SU-DHL-6 (cell line): ENCODE measurements around the gene SESN1.

ENCODE experiments used
- H2AFZ ChIP-seq: fragments of 200-600 bp; sonication (generic); 2 replicates; pipeline ENCODE4 v1.6.1; 2014; ENCODE audit warnings: low read depth, mild to moderate bottlenecking, moderate library complexity, mixed read lengths, antibody characterized with exemption, low read length; ENCODE audit not compliant: severe bottlenecking
- H3F3A ChIP-seq: fragments of 200-600 bp; shearing (Covaris generic); 2 replicates; pipeline ENCODE4 v1.6.0; 2016; ENCODE audit warnings: antibody characterized with exemption, mild to moderate bottlenecking; ENCODE audit not compliant: insufficient read depth
- H3K27ac ChIP-seq: fragments of 200-600 bp; sonication (generic); 2 replicates; pipeline ENCODE4 v1.5.1; 2016; ENCODE audit warnings: low read depth, mild to moderate bottlenecking, low read length, moderate library complexity, mixed read lengths
- H3K27me3 ChIP-seq: fragments of 200-600 bp; sonication (generic), shearing (Covaris generic); 2 replicates; pipeline ENCODE4 v1.6.0; 2014; ENCODE audit warnings: mild to moderate bottlenecking, low read length
- H3K36me3 ChIP-seq: fragments of 200-600 bp; sonication (generic); 2 replicates; pipeline ENCODE4 v1.6.1; 2014; ENCODE audit warnings: mild to moderate bottlenecking, low read length, mixed read lengths
- H3K4me2 ChIP-seq: fragments of 300-600, 200-600 bp; shearing (Covaris generic), sonication (generic); 2 replicates; pipeline ENCODE4 v1.6.0; 2014; ENCODE audit warnings: low read length, low read depth, mild to moderate bottlenecking; ENCODE audit not compliant: poor library complexity, severe bottlenecking
- H3K4me3 ChIP-seq: fragments of 200-600 bp; sonication (generic); 2 replicates; pipeline ENCODE4 v1.5.1; 2014; ENCODE audit warnings: antibody characterized with exemption, low read length, mild to moderate bottlenecking, mixed read lengths; ENCODE audit not compliant: insufficient read depth, poor library complexity, severe bottlenecking
- H3K79me2 ChIP-seq: fragments of 200-600 bp; sonication (generic); 2 replicates; pipeline ENCODE4 v1.6.1; 2014; ENCODE audit warnings: mild to moderate bottlenecking, low read length, moderate library complexity; ENCODE audit not compliant: insufficient read depth
- H3K9ac ChIP-seq: fragments of 200-600 bp; sonication (generic); 2 replicates; pipeline ENCODE4 v1.7.0; 2014; ENCODE audit warnings: mild to moderate bottlenecking, low read length
- H3K9me2 ChIP-seq: fragments of 200-600 bp; sonication (generic); replicated peaks from 2 replicates; pipeline ENCODE4 v1.6.1; 2014; ENCODE audit warnings: low read length; ENCODE audit not compliant: insufficient read depth
- H3K9me3 ChIP-seq: fragments of 200-600 bp; sonication (generic); 2 replicates; pipeline ENCODE4 v1.6.1; 2014; ENCODE audit warnings: low read length, mixed read lengths; ENCODE audit not compliant: insufficient read depth
- H4K20me1 ChIP-seq: fragments of 200-600 bp; sonication (generic); 2 replicates; pipeline ENCODE4 v1.6.1; 2014; ENCODE audit warnings: low read depth, mild to moderate bottlenecking, antibody characterized with exemption, low read length, moderate library complexity, mixed read lengths
- CTCF ChIP-seq: fragments of 200-600 bp; sonication (generic); IDR thresholded peaks from one replicate; pipeline ENCODE4 v1.5.1; 2017; ENCODE audit warnings: antibody characterized with exemption, mild to moderate bottlenecking, low read length, moderate library complexity; ENCODE audit not compliant: insufficient read depth, poor library complexity, severe bottlenecking
- EZH2phosphoT487 ChIP-seq: fragments of 200-600 bp; sonication (generic), shearing (Covaris generic); conservative IDR thresholded peaks from 2 replicates; pipeline ENCODE4 v1.6.1; 2018; ENCODE audit warnings: mild to moderate bottlenecking, antibody characterized with exemption, low read length, moderate library complexity, mixed read lengths

The SESN1 gene

GRCh38 chr6:109015176-109015575 is 79.5 kb downstream of the SESN1 start:
- Histone ChIP-seq H2AFZ (no peak overlapping the region), H3K4me3 (no peak overlapping the region), H3K9ac (no peak overlapping the region), H3K36me3 (no peaks in the 10 kb centered on the region), H3K4me2 (no peak overlapping the region), H3K27me3 (no peaks in the 10 kb centered on the region), H3K79me2 (no peaks in the 10 kb centered on the region), H3F3A (no peaks in the 10 kb centered on the region; the same call in 1 of the 2 replicates), H3K9me3 (no peaks in the 10 kb centered on the region), H3K9me2 (no peaks in the 10 kb centered on the region), H3K27ac (no peak overlapping the region), H4K20me1 (no peaks in the 10 kb centered on the region)
- no peak for TF ChIP-seq CTCF
- no peak for TF ChIP-seq EZH2phosphoT487

GRCh38 chr6:109014606-109015005 is 80.0 kb downstream of the SESN1 start:
- H3F3A ChIP-seq = no peaks in the 10 kb centered on the region; the same call in 1 of the 2 replicates

GRCh38 chr6:109013656-109014305 is 80.9 kb downstream of the SESN1 start:
- TF ChIP-seq CTCF (no peak), EZH2phosphoT487 (no peak)
- no peak overlapping the region for H3K4me3 ChIP-seq
- H3K27ac ChIP-seq = no peak overlapping the region
- H3K4me2 ChIP-seq = no peak overlapping the region
- H3K36me3 ChIP-seq = no peaks in the 10 kb centered on the region
- no peaks in the 10 kb centered on the region for H3K9me2 ChIP-seq
- H2AFZ ChIP-seq = no peak overlapping the region
- H4K20me1 ChIP-seq = no peaks in the 10 kb centered on the region
- peaks cover 2% of the 10 kb centered on the region for H3F3A ChIP-seq
- no peaks in the 10 kb centered on the region for H3K9me3 ChIP-seq
- no peak overlapping the region for H3K9ac ChIP-seq
- no peaks in the 10 kb centered on the region for H3K27me3 ChIP-seq
- H3K79me2 ChIP-seq = no peaks in the 10 kb centered on the region

More at GRCh38 chr6:109014606-109015005, 80.0 kb downstream of the SESN1 start:
- H3K9me2 ChIP-seq = no peaks in the 10 kb centered on the region
- TF ChIP-seq EZH2phosphoT487 = no peak
- no peak for TF ChIP-seq CTCF
- H3K36me3 ChIP-seq = no peaks in the 10 kb centered on the region
- no peaks in the 10 kb centered on the region for H3K79me2 ChIP-seq
- H3K4me3 ChIP-seq = no peak overlapping the region
- no peak overlapping the region for H2AFZ ChIP-seq
- H3K9me3 ChIP-seq = no peaks in the 10 kb centered on the region
- H3K9ac ChIP-seq = no peak overlapping the region
- no peak overlapping the region for H3K4me2 ChIP-seq
- H3K27me3 ChIP-seq = no peaks in the 10 kb centered on the region
- no peak overlapping the region for H3K27ac ChIP-seq
- H4K20me1 ChIP-seq = no peaks in the 10 kb centered on the region
